GM23248 (cell line): ENCODE results near the gene COL13A1. TPM values are rescaled to one million over a fixed set of nuclear protein-coding genes. Genes with fewer than 3 reads are reported as not detected.

Experiments used
- DNase-seq: peaks from one replicate; pipeline ENCODE4 v3.0.0-alpha.2; 2015
- H2AFZ ChIP-seq: fragments of 200-600 bp; sonication (generic); 2 replicates; pipeline ENCODE4 v1.6.1; 2016; ENCODE audit warnings: antibody characterized with exemption
- H3F3A ChIP-seq: fragments of 200-600 bp; sonication (generic); 2 replicates; pipeline ENCODE4 v1.6.1; 2016; ENCODE audit warnings: mild to moderate bottlenecking, antibody characterized with exemption, mixed run types; ENCODE audit not compliant: insufficient read depth
- H3K27ac ChIP-seq: fragments of 200-600 bp; sonication (generic); 2 replicates; pipeline ENCODE4 v1.5.1; 2016; ENCODE audit warnings: mild to moderate bottlenecking
- H3K27me3 ChIP-seq: fragments of 200-600 bp; sonication (generic); replicated peaks from 2 replicates; pipeline ENCODE4 v1.6.1; 2016; ENCODE audit warnings: mild to moderate bottlenecking; ENCODE audit not compliant: insufficient read depth
- H3K36me3 ChIP-seq: fragments of 200-600 bp; sonication (generic); 2 replicates; pipeline ENCODE4 v1.6.1; 2016; ENCODE audit warnings: low read depth, mild to moderate bottlenecking
- H3K4me1 ChIP-seq: fragments of 200-600 bp; sonication (generic); 2 replicates; pipeline ENCODE4 v1.6.1; 2016; ENCODE audit warnings: mild to moderate bottlenecking; ENCODE audit not compliant: insufficient read depth
- H3K4me2 ChIP-seq: fragments of 200-600 bp; sonication (generic); one replicate; pipeline ENCODE4 v1.6.1; 2016; ENCODE audit warnings: mild to moderate bottlenecking; ENCODE audit not compliant: unreplicated experiment
- H3K4me3 ChIP-seq: fragments of 200-600 bp; sonication (generic); 2 replicates; pipeline ENCODE4 v1.5.1; 2016; ENCODE audit warnings: mild to moderate bottlenecking
- H3K79me2 ChIP-seq: fragments of 200-600 bp; sonication (generic); 2 replicates; pipeline ENCODE4 v1.6.1; 2016; ENCODE audit warnings: mild to moderate bottlenecking; ENCODE audit not compliant: insufficient read depth
- H3K9ac ChIP-seq: fragments of 200-600 bp; sonication (generic); 2 replicates; pipeline ENCODE4 v1.6.1; 2016; ENCODE audit warnings: mild to moderate bottlenecking
- H3K9me2 ChIP-seq: fragments of 200-600 bp; sonication (generic); 2 replicates; pipeline ENCODE4 v1.6.1; 2016; ENCODE audit warnings: mixed run types, mild to moderate bottlenecking, moderate library complexity; ENCODE audit not compliant: insufficient read depth
- H3K9me3 ChIP-seq: fragments of 200-600 bp; sonication (generic); one replicate; pipeline ENCODE4 v1.6.1; 2017; ENCODE audit warnings: low read depth
- H4K20me1 ChIP-seq: fragments of 200-600 bp; sonication (generic); 2 replicates; pipeline ENCODE4 v1.6.0; 2016; ENCODE audit not compliant: insufficient read depth
- EZH2 ChIP-seq: fragments of 200-600 bp; sonication (generic); IDR thresholded peaks from 2 replicates; pipeline ENCODE4 v1.6.1; 2018; ENCODE audit warnings: antibody characterized with exemption, mild to moderate bottlenecking; ENCODE audit not compliant: insufficient read depth, poor library complexity, severe bottlenecking
- EZH2phosphoT487 ChIP-seq: fragments of 200-600 bp; sonication (generic); IDR thresholded peaks from 2 replicates; pipeline ENCODE4 v1.6.1; 2018; ENCODE audit warnings: antibody characterized with exemption, moderate library complexity, mild to moderate bottlenecking, low read depth; ENCODE audit not compliant: insufficient read depth
- WGBS, 2 experiments: methylation state at CpG; one replicate each; pipeline ENCODE4 v1.1.6; 2015 to 2017; ENCODE audit warnings: low lambda C conversion rate in 2 of 2, low coverage in 1 of 2; ENCODE audit errors: missing lambda C conversion rate in 2 of 2; 5-methylcytosine and 5-hydroxymethylcytosine counted together
- in situ Hi-C: fragments of 300-500 bp; cut with MboI; formaldehyde crosslinking; loops from 2 replicates; pipeline ENCODE4 v1.15.0; 2020
- polyA plus RNA-seq: library from polyadenylated mRNA; unstranded; fragments of >200 nt; fragmentation: Nextera tagmentation; extraction: Ambion mirVana; gene quantifications from 2 replicates; pipeline ENCODE4 v1.2.1, GENCODE V29; 2016
- total RNA-seq: library from RNA; depleted of rRNA; stranded (reverse); fragments of >200 nt; shearing (Covaris generic); gene quantifications from 2 replicates; pipeline ENCODE4 v1.2.3, GENCODE V29; 2014

The COL13A1 gene
- total and polyA plus RNA-seq, 2 experiments from 2014 or later, result 12.8 to 17.3 TPM

DNA sequence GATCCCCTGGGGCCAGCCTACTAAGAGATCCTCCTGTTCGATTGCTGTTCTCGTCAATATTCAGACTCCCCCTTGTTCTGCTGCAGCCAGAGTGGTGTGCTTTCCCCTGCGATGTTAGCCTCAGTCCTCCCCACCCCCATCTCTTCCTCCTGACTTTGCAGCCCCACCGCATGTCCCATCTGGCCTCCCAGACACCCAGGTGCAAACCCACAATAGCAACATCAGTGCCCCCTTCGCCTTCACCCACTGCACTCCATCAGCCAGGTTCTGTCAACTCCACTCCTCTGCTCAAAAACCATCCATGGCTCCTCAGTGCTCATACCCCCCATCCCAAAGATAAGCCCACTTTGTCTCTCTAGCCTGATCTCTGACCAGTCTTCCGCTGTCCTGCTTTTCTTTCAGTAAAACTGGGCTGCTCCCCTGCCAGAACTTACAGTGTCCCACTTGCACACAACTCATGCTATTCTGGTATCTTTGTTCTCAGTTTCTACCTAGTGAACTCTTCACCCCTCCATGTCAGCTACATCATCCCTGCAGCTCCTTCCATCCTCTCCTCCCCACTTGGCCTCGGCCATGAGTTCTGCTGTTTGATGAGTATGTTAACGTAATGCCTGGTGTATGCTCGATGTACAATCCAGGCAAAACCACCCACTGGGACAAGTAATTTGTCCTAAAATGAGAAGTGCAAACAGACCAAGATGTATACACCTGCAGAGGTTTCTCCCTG is 26.6 kb downstream of the COL13A1 start:
- Histone ChIP-seq H3K9me3 (no peaks in the 10 kb centered on the region), H3K79me2 (no peaks in the 10 kb centered on the region), H3K4me2 (no peak overlapping the region), H3K4me3 (no peak overlapping the region), H3K36me3 (no peaks in the 10 kb centered on the region), H4K20me1 (no peaks in the 10 kb centered on the region), H2AFZ (no peak overlapping the region), H3F3A (no peaks in the 10 kb centered on the region), H3K27me3 (no peaks in the 10 kb centered on the region), H3K27ac (no peak overlapping the region), H3K4me1 (peaks cover 7% of the 10 kb centered on the region), H3K9me2 (no peaks in the 10 kb centered on the region), H3K9ac (no peak overlapping the region)
- no peak for DNase-seq
- 86 to 92% methylated on average over 9 of the region's 9 CpGs for WGBS, 2 experiments
- no peak for TF ChIP-seq EZH2phosphoT487
- no peak for TF ChIP-seq EZH2
- in situ Hi-C loops, result no loop called here

DNA sequence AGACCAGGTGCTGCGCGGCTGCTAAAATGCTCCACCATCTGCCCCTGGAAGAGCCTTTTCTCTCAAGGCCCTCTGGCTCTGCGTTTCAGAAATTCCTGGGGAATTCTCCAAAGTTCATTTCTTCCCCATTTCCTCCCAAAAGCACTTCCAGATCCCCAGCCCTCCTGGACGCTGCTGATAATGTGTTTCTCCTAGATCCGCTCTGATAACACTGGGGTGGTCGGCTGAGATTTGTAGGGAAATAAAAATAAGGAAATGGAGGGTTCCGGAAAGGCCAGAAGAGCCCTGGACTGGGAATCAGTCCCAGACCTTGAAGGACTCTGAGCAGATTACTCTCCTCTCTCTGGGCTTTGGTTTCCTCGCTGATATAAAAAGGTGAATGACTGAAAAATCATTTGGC is 28.1 kb downstream of the COL13A1 start:
- Histone ChIP-seq H3K36me3 (no peaks in the 10 kb centered on the region), H3K9ac (no peak overlapping the region), H3K9me3 (no peaks in the 10 kb centered on the region), H3F3A (no peaks in the 10 kb centered on the region), H3K4me3 (no peak overlapping the region), H3K27me3 (no peaks in the 10 kb centered on the region), H3K9me2 (no peaks in the 10 kb centered on the region), H3K79me2 (no peaks in the 10 kb centered on the region), H3K4me2 (no peak overlapping the region), H2AFZ (no peak overlapping the region), H4K20me1 (no peaks in the 10 kb centered on the region), H3K4me1 (peaks cover 7% of the 10 kb centered on the region), H3K27ac (no peak overlapping the region)
- 83 to 87% methylated on average over 8 of the region's 8 CpGs for WGBS, 2 experiments
- in situ Hi-C loops, result no loop called here
- DNase-seq, result no peak
- TF ChIP-seq EZH2phosphoT487, result no peak
- no peak for TF ChIP-seq EZH2

DNA sequence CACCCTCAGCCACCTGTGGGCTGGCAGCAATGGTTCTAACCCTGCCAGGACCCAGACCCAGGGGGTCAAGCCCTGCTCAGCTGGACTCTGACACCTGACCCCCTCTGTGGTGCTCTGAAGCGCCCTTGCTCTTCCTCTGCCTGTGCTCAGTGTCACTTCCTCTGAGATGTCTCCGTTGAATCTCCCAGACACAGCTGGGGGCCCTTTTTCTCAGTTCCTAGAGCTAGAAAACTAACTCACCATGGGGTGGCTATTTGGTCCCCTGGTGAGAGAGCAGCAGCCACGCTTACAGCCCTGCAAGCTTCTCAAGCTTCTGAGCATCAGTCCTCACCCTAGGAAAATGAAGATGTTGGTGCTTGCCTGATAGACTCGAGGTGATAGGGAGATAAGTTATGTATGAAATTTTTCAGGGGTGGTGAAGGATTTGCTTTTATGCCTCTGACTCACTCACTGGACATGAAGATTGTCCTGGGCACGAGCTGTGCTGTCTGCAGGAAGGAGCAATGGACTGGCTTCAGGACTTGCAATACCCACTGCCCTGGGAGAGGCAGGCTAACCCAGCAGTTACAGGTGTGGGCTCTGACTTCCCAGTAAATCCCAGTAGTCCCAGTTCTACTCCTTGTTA is 29.6 kb downstream of the COL13A1 start:
- WGBS, 2 experiments, result 74 to 78% methylated on average over 5 of the region's 5 CpGs
- Histone ChIP-seq H3K27me3 (no peaks in the 10 kb centered on the region), H3K9ac (no peak overlapping the region), H3K4me3 (no peak overlapping the region), H3K36me3 (no peaks in the 10 kb centered on the region), H3K9me3 (no peaks in the 10 kb centered on the region), H3F3A (no peaks in the 10 kb centered on the region), H3K27ac (no peak overlapping the region), H3K79me2 (no peaks in the 10 kb centered on the region), H3K4me2 (no peak overlapping the region), H3K9me2 (no peaks in the 10 kb centered on the region), H4K20me1 (no peaks in the 10 kb centered on the region), H3K4me1 (peaks cover 7% of the 10 kb centered on the region), H2AFZ (no peak overlapping the region)
- in situ Hi-C loops, result no loop called here
- TF ChIP-seq EZH2 (no peak), EZH2phosphoT487 (no peak)
- DNase-seq, result peak; percentile 40

DNA sequence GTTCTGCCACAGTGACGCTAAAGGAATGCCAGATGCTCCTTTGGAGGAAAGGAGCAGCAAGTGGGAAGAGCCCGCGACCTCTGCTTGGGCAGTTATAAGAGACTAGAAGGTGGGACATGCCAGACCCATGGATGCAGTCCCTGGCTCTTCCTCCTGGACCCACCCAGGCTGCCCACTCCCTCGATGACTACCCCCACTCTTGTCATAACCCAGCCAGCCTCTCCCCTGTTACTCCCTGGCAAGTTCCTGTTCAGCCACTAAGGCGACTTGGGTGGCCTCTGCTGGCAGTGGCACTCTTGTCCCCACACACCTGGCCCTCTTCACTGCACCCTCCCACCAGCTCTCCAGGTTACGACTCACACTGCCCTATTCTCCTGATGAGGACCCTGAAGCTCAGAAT is 33.5 kb downstream of the COL13A1 start:
- TF ChIP-seq EZH2phosphoT487 (no peak), EZH2 (no peak)
- Histone ChIP-seq H3K4me1 (peaks cover 24% of the 10 kb centered on the region), H3K9me2 (no peaks in the 10 kb centered on the region), H4K20me1 (no peaks in the 10 kb centered on the region), H3K4me2 (no peak overlapping the region), H3K36me3 (no peaks in the 10 kb centered on the region), H3K27ac (no peak overlapping the region), H3K27me3 (no peaks in the 10 kb centered on the region), H2AFZ (no peak overlapping the region), H3K9me3 (no peaks in the 10 kb centered on the region), H3K9ac (no peak overlapping the region), H3K79me2 (no peaks in the 10 kb centered on the region), H3F3A (no peaks in the 10 kb centered on the region), H3K4me3 (no peak overlapping the region)
- in situ Hi-C loops, result no loop called here
- 81 to 83% methylated on average over 6 of the region's 6 CpGs for WGBS, 2 experiments
- no peak for DNase-seq
